ENCODE measurements around the gene KLK10. TPM values are rescaled to one million over a fixed set of nuclear protein-coding genes. Genes with fewer than 3 reads are reported as not detected.

KLK10 gene
- total RNA-seq, 1 donor: 0.27 TPM

DNA sequence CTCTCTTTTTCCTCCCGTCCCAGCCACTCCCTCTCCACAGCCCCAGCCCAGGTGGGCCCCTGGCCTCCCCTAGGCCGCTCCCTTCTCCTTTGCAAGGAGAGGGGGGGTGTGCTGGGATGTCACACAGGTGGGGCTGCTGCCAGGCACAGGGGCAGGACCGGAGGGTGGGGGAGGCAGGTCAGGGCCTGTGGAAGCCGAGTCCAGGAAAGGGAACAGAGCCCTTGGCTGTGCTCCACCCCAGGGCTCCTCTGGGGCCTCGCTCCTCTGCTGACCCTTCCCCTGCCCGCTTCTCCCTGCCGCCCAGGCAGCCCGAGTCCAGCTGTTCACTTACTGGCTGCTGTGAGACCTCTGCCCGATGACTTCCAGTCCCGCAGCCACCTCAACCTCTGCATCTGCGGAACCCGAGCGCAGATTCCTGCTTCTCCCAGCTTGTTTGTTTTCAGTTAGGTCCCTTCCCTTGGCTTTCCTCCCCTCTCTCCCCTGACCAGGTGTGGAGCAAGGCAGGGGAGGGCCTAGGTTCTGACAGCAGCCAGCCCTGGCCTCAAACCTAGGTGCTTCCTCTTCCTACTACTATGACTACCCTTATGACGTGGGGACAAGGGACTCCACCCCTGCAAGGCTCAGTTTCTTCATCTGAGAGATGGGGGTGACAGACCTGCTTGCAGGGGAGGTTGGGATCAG lies 7.8 kb upstream of the KLK10 start:
- H3K4me3 ChIP-seq (ENCODE audit: low read depth, low read length): no peak overlapping the region
- no peak for DNase-seq (ENCODE audit: low read depth)
- TF ChIP-seq, protein P1, sequence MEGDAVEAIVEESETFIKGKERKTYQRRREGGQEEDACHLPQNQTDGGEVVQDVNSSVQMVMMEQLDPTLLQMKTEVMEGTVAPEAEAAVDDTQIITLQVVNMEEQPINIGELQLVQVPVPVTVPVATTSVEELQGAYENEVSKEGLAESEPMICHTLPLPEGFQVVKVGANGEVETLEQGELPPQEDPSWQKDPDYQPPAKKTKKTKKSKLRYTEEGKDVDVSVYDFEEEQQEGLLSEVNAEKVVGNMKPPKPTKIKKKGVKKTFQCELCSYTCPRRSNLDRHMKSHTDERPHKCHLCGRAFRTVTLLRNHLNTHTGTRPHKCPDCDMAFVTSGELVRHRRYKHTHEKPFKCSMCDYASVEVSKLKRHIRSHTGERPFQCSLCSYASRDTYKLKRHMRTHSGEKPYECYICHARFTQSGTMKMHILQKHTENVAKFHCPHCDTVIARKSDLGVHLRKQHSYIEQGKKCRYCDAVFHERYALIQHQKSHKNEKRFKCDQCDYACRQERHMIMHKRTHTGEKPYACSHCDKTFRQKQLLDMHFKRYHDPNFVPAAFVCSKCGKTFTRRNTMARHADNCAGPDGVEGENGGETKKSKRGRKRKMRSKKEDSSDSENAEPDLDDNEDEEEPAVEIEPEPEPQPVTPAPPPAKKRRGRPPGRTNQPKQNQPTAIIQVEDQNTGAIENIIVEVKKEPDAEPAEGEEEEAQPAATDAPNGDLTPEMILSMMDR (IDR thresholded peaks at IDR 0.05; ENCODE audit: insufficient read depth, low read length): no peak

DNA sequence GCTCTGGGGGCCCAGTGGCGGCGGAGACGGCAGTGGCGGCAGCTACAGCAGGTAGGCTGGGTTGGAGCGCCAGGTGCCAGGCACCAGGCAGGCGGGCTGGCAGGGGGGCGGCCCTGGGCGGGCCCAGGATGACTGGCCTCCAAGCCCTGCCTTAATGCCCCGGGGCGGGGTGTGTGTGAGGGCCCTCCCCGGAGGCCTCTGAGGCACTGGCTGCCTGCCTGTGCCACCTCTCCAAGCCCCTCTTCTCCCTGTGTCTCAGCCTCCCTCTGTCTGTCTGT lies 7.0 kb upstream of the KLK10 start, which contains the start of gene KLK11:
KLK11 (minus strand) TSS at position 63 of the 278 bp plus-strand sequence. CDS start 985 bp downstream, outside the sequence.
- H3K4me3 ChIP-seq (ENCODE audit: low read depth, low read length): no peak within 1 kb of the TSS
- no peak for DNase-seq (ENCODE audit: low read depth)

DNA sequence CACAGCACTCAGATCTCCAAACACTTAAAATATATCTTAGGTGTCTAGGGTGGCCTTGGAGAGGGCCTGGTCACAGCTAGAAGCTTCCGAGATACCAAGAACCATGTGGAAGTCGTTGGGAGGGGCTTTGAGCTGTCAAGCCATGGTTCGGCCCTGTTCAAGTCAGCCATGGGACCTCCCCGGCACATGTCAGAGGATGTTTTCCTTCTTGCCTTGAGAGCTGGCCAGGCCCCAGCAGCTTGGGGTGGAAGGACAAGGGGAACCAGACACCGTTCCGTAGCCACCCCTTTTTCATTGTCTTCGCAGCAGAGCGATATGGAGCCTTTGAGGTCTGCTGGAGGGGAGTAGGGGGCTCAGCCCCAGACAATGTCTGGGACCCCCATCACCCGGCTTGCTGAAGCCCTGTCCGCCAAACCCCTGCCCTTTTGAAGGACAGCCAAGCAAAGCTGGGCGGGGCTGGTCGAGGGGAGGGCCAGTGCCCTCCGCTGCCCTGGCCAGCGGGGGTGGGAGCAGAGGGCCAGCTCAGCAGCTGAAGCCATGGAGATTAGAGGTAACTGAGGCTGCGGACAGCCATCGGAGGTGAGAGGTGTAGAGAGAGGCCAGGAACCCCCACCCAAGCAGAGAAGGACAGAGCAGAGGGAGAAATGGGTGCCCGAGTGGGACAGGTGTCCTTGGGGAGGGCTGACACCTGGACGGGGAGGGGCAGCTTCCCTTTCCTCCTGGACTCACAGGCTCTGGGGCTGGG lies 6.5 kb upstream of the KLK10 start:
- no peak for DNase-seq (ENCODE audit: low read depth)
- no peak overlapping the region for H3K4me3 ChIP-seq (ENCODE audit: low read depth, low read length)
- TF ChIP-seq, protein P1 (IDR thresholded peaks at IDR 0.05; ENCODE audit: insufficient read depth, low read length): no peak

More for the DNA sequence above, 7.0 kb upstream of the KLK10 start, which contains the start of gene KLK11:
- TF ChIP-seq, protein P1 (IDR thresholded peaks at IDR 0.05; ENCODE audit: insufficient read depth, low read length): no peak

DNA sequence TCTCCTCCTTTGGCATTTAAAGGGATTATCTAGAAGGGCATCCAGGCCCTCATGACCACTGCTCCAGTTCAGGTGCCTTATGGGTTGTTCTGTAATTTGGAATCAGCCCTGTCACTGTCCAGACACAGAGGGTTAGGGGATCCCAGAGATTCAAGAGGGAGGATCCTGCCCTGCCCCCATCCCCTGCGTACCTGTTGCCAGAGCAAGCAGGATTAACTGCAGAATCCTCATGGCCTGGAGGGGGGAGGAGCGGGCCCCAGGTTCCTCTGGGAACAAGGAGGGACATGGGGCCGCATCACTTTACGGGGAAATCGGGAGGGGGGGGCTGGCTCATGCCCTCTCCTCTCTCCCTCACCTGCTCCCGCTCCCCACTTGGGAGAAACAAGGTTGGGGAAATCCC lies 5.9 kb upstream of the KLK10 start:
- TF ChIP-seq, protein P1 (IDR thresholded peaks at IDR 0.05; ENCODE audit: insufficient read depth, low read length): no peak
- no peak for DNase-seq (ENCODE audit: low read depth)

DNA sequence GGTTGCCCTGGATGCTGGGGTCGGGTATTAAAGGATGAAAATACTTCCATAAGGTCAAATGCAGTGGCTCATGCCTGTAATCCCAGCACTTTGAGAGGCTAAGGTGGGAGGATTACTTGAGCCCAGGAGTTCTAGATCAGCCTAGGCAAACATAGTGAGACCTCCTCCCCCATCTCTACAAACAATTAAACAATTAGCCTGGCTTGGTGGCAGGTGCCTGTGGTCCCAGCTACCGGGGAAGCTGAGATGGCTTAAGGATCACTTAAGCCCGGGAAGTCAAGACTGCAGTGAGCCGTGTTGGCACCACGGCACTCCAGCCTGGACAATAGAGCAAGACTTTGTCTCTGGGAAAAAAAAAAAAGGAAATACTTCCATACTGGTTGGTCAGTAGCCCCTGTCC lies 5.4 kb upstream of the KLK10 start:
- no peak for DNase-seq (ENCODE audit: low read depth)
- TF ChIP-seq, protein P1 (IDR thresholded peaks at IDR 0.05; ENCODE audit: insufficient read depth, low read length): no peak
- H3K4me3 ChIP-seq (ENCODE audit: low read depth, low read length): no peak overlapping the region

More for the DNA sequence above, 5.9 kb upstream of the KLK10 start:
- H3K4me3 ChIP-seq (ENCODE audit: low read depth, low read length): no peak overlapping the region

DNA sequence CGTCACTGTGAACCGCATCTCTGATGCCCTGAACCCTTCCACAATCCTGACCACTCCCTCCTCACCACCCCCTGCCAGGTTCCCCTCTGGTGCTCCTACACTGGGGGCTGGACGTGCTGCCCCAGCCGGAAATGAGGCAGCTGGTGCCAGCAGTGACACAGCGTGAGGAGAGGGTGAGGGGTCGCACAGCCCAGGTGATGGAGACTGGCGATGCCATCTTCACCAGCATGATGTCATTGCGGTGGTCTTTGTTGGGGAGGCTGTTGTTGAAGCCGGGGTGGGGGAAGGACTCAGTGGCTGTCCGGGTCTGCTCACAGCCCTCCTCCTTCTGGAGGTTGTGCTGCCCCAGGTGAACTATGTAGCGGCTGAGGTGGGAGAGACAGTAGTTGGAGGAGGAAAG lies 4.4 kb upstream of the KLK10 start:
- no peak for DNase-seq (ENCODE audit: low read depth)
- TF ChIP-seq, protein P1 (IDR thresholded peaks at IDR 0.05; ENCODE audit: insufficient read depth, low read length): no peak
- no peak overlapping the region for H3K4me3 ChIP-seq (ENCODE audit: low read depth, low read length)

Measured in fibroblast of the aortic adventitia (primary cell).